ENCODE data around the gene TOM1.

GRCh38 chr22:35332278-35332677 is 32.6 kb downstream of the TOM1 start:
- TF ChIP-seq, protein P1, sequence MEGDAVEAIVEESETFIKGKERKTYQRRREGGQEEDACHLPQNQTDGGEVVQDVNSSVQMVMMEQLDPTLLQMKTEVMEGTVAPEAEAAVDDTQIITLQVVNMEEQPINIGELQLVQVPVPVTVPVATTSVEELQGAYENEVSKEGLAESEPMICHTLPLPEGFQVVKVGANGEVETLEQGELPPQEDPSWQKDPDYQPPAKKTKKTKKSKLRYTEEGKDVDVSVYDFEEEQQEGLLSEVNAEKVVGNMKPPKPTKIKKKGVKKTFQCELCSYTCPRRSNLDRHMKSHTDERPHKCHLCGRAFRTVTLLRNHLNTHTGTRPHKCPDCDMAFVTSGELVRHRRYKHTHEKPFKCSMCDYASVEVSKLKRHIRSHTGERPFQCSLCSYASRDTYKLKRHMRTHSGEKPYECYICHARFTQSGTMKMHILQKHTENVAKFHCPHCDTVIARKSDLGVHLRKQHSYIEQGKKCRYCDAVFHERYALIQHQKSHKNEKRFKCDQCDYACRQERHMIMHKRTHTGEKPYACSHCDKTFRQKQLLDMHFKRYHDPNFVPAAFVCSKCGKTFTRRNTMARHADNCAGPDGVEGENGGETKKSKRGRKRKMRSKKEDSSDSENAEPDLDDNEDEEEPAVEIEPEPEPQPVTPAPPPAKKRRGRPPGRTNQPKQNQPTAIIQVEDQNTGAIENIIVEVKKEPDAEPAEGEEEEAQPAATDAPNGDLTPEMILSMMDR (conservative IDR thresholded peaks at IDR 0.05), result no peak
- no peak for TF ChIP-seq ZFX (IDR thresholded peaks at IDR 0.05)
